ENCODE measurements around the gene MACROH2A1.
A peak's percentile ranks its signal among the peaks of the same experiment; 100 is the strongest.

The MACROH2A1 gene

GRCh38 chr5:135398855-135399793 lies at the start of gene MACROH2A1:
Gene MACROH2A1, minus strand, starts transcription at chr5:135399231. Its CDS starts 10,138 bp downstream, at chr5:135389093.
- TF ChIP-seq CTCF (conservative IDR thresholded peaks at IDR 0.05) = no peak
- H3K27ac ChIP-seq = peak within 1 kb of the TSS; percentile 95

- H3K27ac ChIP-seq = no peak overlapping the region
- TF ChIP-seq CTCF (conservative IDR thresholded peaks at IDR 0.05) = no peak
These were observed 49.2 kb upstream of the MACROH2A1 start for GRCh38 chr5:135448071-135448739.

GRCh38 chr5:135447298-135447929 lies 48.4 kb upstream of the MACROH2A1 start, which contains the start of gene DCANP1:
Gene DCANP1, minus strand, starts transcription at chr5:135447348. Its CDS starts 240 bp downstream, at chr5:135447108.
- no peak within 1 kb of the TSS for H3K27ac ChIP-seq
- TF ChIP-seq CTCF (conservative IDR thresholded peaks at IDR 0.05) = no peak

GRCh38 chr5:135446615-135447014 lies 47.6 kb upstream of the MACROH2A1 start:
- TF ChIP-seq CTCF (conservative IDR thresholded peaks at IDR 0.05) = no peak
- H3K27ac ChIP-seq = no peak overlapping the region

- H3K27ac ChIP-seq = no peak overlapping the region
- TF ChIP-seq CTCF (conservative IDR thresholded peaks at IDR 0.05) = no peak
These were observed 47.2 kb upstream of the MACROH2A1 start for GRCh38 chr5:135446206-135446605.

- TF ChIP-seq CTCF (conservative IDR thresholded peaks at IDR 0.05) = no peak
- no peak overlapping the region for H3K27ac ChIP-seq
These were observed 46.4 kb upstream of the MACROH2A1 start for GRCh38 chr5:135445306-135445985.
